RWPE2 (cell line): ENCODE measurements around the gene VAMP7.

Source experiments
- ATAC-seq: fragments of 200-7000 bp; cut with Tn5 transposase; 3 replicates; pipeline ENCODE4 v1.9.1; 2021; ENCODE audit warnings: low read depth
- DNase-seq: peaks from one replicate; pipeline ENCODE4 v3.0.0-alpha.2; 2020; ENCODE audit warnings: low spot score
- H3K27ac ChIP-seq: fragments of 450-650 bp; 2 replicates; pipeline ENCODE4 v1.5.1; 2017; ENCODE audit warnings: mild to moderate bottlenecking; ENCODE audit not compliant: poor library complexity, severe bottlenecking
- H3K27me3 ChIP-seq: fragments of 250-450 bp; sonication (Bioruptor Pico); 2 replicates; pipeline ENCODE4 v1.5.1; 2021; ENCODE audit warnings: mild to moderate bottlenecking, moderate library complexity; ENCODE audit not compliant: insufficient read depth, poor library complexity, severe bottlenecking
- H3K36me3 ChIP-seq: fragments of 250-450 bp; sonication (Bioruptor Pico); 2 replicates; pipeline ENCODE4 v1.5.1; 2020; ENCODE audit warnings: low read depth, mild to moderate bottlenecking, moderate library complexity
- H3K4me1 ChIP-seq: fragments of 250-450 bp; sonication (Bioruptor Pico); 2 replicates; pipeline ENCODE4 v1.5.1; 2021; ENCODE audit warnings: mild to moderate bottlenecking, moderate library complexity; ENCODE audit not compliant: insufficient read depth, poor library complexity, severe bottlenecking
- H3K4me3 ChIP-seq: fragments of 250-450 bp; sonication (Bioruptor Pico); 2 replicates; pipeline ENCODE4 v1.5.1; 2021; ENCODE audit warnings: mild to moderate bottlenecking, moderate library complexity; ENCODE audit not compliant: severe bottlenecking
- H3K9me3 ChIP-seq: fragments of 250-450 bp; sonication (Bioruptor Pico); 2 replicates; pipeline ENCODE4 v1.5.1; 2021; ENCODE audit warnings: mild to moderate bottlenecking, moderate library complexity; ENCODE audit not compliant: severe bottlenecking
- CTCF ChIP-seq: fragments of 450-650 bp; IDR thresholded peaks from one replicate; pipeline ENCODE4 v1.5.1; 2017; ENCODE audit warnings: mild to moderate bottlenecking, moderate library complexity; ENCODE audit not compliant: poor library complexity, severe bottlenecking

Gene VAMP7

GRCh38 chrX:155874571-155875244 lies 6.4 kb upstream of the VAMP7 start:
- no peaks in the 10 kb centered on the region for H3K27me3 ChIP-seq
- H3K9me3 ChIP-seq = no peaks in the 10 kb centered on the region
- H3K4me3 ChIP-seq = no peak overlapping the region
- no peak for TF ChIP-seq CTCF
- no peaks in the 10 kb centered on the region for H3K36me3 ChIP-seq
- DNase-seq = no peak
- H3K4me1 ChIP-seq = no peaks in the 10 kb centered on the region
- no peak for ATAC-seq
- H3K27ac ChIP-seq = no peak overlapping the region

- TF ChIP-seq CTCF = no peak
- ATAC-seq (no peak), DNase-seq (no peak)
- no peak overlapping the region for H3K4me3 ChIP-seq
- H3K27ac ChIP-seq = no peak overlapping the region
- H3K4me1 ChIP-seq = no peaks in the 10 kb centered on the region
- H3K27me3 ChIP-seq = no peaks in the 10 kb centered on the region
- no peaks in the 10 kb centered on the region for H3K36me3 ChIP-seq
- H3K9me3 ChIP-seq = peaks cover 3% of the 10 kb centered on the region
These were observed 4.4 kb upstream of the VAMP7 start for GRCh38 chrX:155876704-155877103.

- ATAC-seq = no peak
- no peak for TF ChIP-seq CTCF
- peaks cover 3% of the 10 kb centered on the region for H3K9me3 ChIP-seq
These were observed 3.9 kb upstream of the VAMP7 start for GRCh38 chrX:155877288-155877687.

GRCh38 chrX:155880586-155881157 lies 473 bp upstream of the VAMP7 start:
- H3K36me3 ChIP-seq = no peaks in the 10 kb centered on the region
- TF ChIP-seq CTCF = no peak
- DNase-seq (no peak), ATAC-seq (no peak)
- no peak overlapping the region for H3K27ac ChIP-seq
- H3K9me3 ChIP-seq = peaks cover 3% of the 10 kb centered on the region
- H3K4me3 ChIP-seq = peak overlapping the region; percentile 39
- H3K27me3 ChIP-seq = no peaks in the 10 kb centered on the region
- H3K4me1 ChIP-seq = no peaks in the 10 kb centered on the region

More at GRCh38 chrX:155877288-155877687, 3.9 kb upstream of the VAMP7 start:
- DNase-seq = no peak
- Histone ChIP-seq H3K27me3 (no peaks in the 10 kb centered on the region), H3K27ac (no peak overlapping the region), H3K4me3 (no peak overlapping the region), H3K36me3 (no peaks in the 10 kb centered on the region), H3K4me1 (no peaks in the 10 kb centered on the region)

- Histone ChIP-seq H3K27ac (no peak overlapping the region), H3K36me3 (peaks cover 10% of the 10 kb centered on the region), H3K27me3 (no peaks in the 10 kb centered on the region), H3K9me3 (peaks cover 3% of the 10 kb centered on the region), H3K4me3 (no peak overlapping the region), H3K4me1 (peaks cover 3% of the 10 kb centered on the region)
- DNase-seq = no peak
- no peak for ATAC-seq
- TF ChIP-seq CTCF = no peak
These were observed 5.3 kb downstream of the VAMP7 start for GRCh38 chrX:155886409-155886808.
